Cerebellar nuclear complex (tissue), 1 donor: ENCODE measurements around the gene SLC29A1.
"Not testable (repeated sequence)": the region's sequence is repeated elsewhere in the genome, so short reads cannot be mapped to it uniquely, and the experiment has no call there.

Experiments
- DNase-seq, 2 experiments: peaks; one replicate each; lab custom pipeline; 2025; lab: John Stamatoyannopoulos, UW

SLC29A1 gene

GRCh38 chr6:44222486-44223318, 693 bp upstream of the SLC29A1 start:
- DNase-seq: no peak

GRCh38 chr6:44224029-44224964, 902 bp downstream of the SLC29A1 start:
- peak in 1 of 2 experiments; percentile 33 for DNase-seq

- no peak for DNase-seq
Observed at GRCh38 chr6:44224965-44225305, 1.5 kb downstream of the SLC29A1 start.

- DNase-seq: no peak
Observed at GRCh38 chr6:44225579-44226325, 2.4 kb downstream of the SLC29A1 start.

GRCh38 chr6:44226368-44227147, 3.2 kb downstream of the SLC29A1 start:
- DNase-seq: peak in 1 of 2 experiments; percentile 22

- DNase-seq: no peak
Observed at GRCh38 chr6:44227148-44227793, 3.9 kb downstream of the SLC29A1 start.

DNA sequence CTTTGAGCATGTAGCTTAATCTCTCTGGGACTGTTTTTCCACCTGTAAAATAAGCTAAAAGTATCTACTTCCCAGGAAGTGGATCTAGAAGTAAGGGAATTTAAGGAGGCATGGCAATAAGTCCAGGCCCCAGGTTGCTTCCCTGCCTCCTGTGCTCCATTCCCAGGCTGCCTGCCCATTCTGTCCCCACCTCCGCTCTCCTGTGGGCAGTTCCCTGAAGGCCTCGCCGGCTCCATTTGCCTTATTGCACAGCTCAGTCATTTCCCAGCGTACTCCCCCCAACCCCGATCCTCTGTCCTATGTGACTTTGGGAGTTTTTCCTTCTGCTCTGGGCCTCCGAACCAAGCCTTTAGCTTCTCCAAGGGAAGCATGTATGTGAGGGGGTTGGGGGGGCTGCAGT, 4.6 kb downstream of the SLC29A1 start:
- DNase-seq: no peak

GRCh38 chr6:44228433-44228832, 5.0 kb downstream of the SLC29A1 start:
- DNase-seq: no peak

GRCh38 chr6:44228836-44229235, 5.4 kb downstream of the SLC29A1 start:
- no peak for DNase-seq

GRCh38 chr6:44229376-44230033, 6.1 kb downstream of the SLC29A1 start:
- no peak for DNase-seq

- no peak for DNase-seq
Observed at GRCh38 chr6:44230034-44230675, 6.8 kb downstream of the SLC29A1 start.

GRCh38 chr6:44231426-44231825, 8.0 kb downstream of the SLC29A1 start:
- not testable (repeated sequence) for DNase-seq

- no peak for DNase-seq
Observed at GRCh38 chr6:44232676-44233566, 9.5 kb downstream of the SLC29A1 start.

GRCh38 chr6:44233567-44234100, 10.2 kb downstream of the SLC29A1 start:
- DNase-seq: no peak

GRCh38 chr6:44234101-44235025, 11.0 kb downstream of the SLC29A1 start:
- DNase-seq: peak in 1 of 2 experiments; percentile 75

- DNase-seq: no peak
Observed at GRCh38 chr6:44235269-44235668, 11.9 kb downstream of the SLC29A1 start.

DNA sequence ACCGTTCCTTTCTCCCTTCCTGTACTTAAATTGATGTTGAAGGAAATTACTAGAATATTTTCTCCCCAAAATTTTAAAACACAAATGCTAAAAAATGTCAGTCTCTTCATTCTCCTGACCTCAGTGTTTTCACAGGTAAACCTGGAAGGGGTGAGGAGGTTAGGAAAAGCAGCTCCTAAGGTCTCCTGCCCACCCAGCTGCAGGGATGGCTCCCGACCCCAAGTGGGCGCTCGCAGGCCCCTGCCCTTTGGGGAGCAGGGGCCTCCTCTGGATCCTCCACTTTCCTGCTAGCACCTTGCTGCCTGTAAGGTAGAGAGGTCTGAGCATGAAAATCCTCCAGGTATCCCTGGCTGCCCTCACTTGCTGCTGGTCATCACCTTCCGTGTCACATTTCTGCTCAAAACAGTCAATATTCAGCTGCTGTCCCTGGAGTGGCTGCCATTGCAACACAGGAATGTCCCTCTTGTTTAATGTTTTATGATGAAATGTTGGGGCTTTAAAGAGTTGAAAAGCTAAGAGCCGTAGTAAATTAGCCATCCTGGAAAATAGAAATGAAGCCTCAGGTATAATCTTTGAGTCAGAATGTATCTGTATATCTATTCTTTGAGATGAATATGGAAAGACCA, 12.6 kb downstream of the SLC29A1 start:
- DNase-seq: no peak
